ENCODE data around the gene SH3BP5. TPM values are rescaled to one million over a fixed set of nuclear protein-coding genes. Genes with fewer than 3 reads are reported as not detected.

Gene SH3BP5
- total and polyA plus RNA-seq, 2 experiments from 2014 or later: 37.8 to 39.2 TPM

- Histone ChIP-seq H3K4me2 (ENCODE audit: unreplicated experiment) (no peak overlapping the region), H3F3A (ENCODE audit: insufficient read depth) (no peaks in the 10 kb centered on the region), H4K20me1 (ENCODE audit: insufficient read depth) (no peaks in the 10 kb centered on the region), H3K9ac (no peak overlapping the region), H3K27me3 (replicated peaks; ENCODE audit: insufficient read depth) (0 out of 2 replicates have a peak, but pooled peaks cover 4% of the 10 kb centered on the region), H3K79me2 (ENCODE audit: insufficient read depth) (no peaks in the 10 kb centered on the region), H3K4me3 (no peak overlapping the region), H3K4me1 (ENCODE audit: insufficient read depth) (no peaks in the 10 kb centered on the region), H2AFZ (no peak overlapping the region), H3K9me3 (ENCODE audit: low read depth) (no peaks in the 10 kb centered on the region), H3K36me3 (ENCODE audit: low read depth) (no peaks in the 10 kb centered on the region), H3K27ac (no peak overlapping the region), H3K9me2 (ENCODE audit: insufficient read depth) (no peaks in the 10 kb centered on the region)
- WGBS, 2 experiments (ENCODE audit: low coverage in 1 of 2, low lambda C conversion rate in 2 of 2, missing lambda C conversion rate in 2 of 2): 15 to 17% methylated on average over 1 of the region's 1 CpG
- TF ChIP-seq EZH2 (IDR thresholded peaks at IDR 0.05; ENCODE audit: insufficient read depth, poor library complexity, severe bottlenecking): no peak
- no peak for TF ChIP-seq EZH2phosphoT487 (IDR thresholded peaks at IDR 0.05; ENCODE audit: insufficient read depth, low read depth)
- in situ Hi-C loops (cut with MboI): no loop called here
- no peak for DNase-seq
Observed at GRCh38 chr3:15348246-15348645, 15.9 kb upstream of the SH3BP5 start.

GRCh38 chr3:15347737-15348110 is 15.3 kb upstream of the SH3BP5 start:
- Histone ChIP-seq H3K79me2 (ENCODE audit: insufficient read depth) (no peaks in the 10 kb centered on the region), H3K9me2 (ENCODE audit: insufficient read depth) (no peaks in the 10 kb centered on the region), H3K9me3 (ENCODE audit: low read depth) (no peaks in the 10 kb centered on the region), H4K20me1 (ENCODE audit: insufficient read depth) (no peaks in the 10 kb centered on the region), H3K36me3 (ENCODE audit: low read depth) (no peaks in the 10 kb centered on the region), H3K9ac (no peak overlapping the region), H3K4me3 (no peak overlapping the region), H3K27me3 (replicated peaks; ENCODE audit: insufficient read depth) (0 out of 2 replicates have a peak, but pooled peaks cover 4% of the 10 kb centered on the region), H2AFZ (no peak overlapping the region), H3F3A (ENCODE audit: insufficient read depth) (no peaks in the 10 kb centered on the region), H3K4me2 (ENCODE audit: unreplicated experiment) (no peak overlapping the region), H3K27ac (no peak overlapping the region), H3K4me1 (ENCODE audit: insufficient read depth) (no peaks in the 10 kb centered on the region)
- in situ Hi-C loops (cut with MboI): no loop called here
- 70 to 79% methylated on average over 3 of the region's 3 CpGs for WGBS, 2 experiments (ENCODE audit: low coverage in 1 of 2, low lambda C conversion rate in 2 of 2, missing lambda C conversion rate in 2 of 2)
- no peak for TF ChIP-seq EZH2 (IDR thresholded peaks at IDR 0.05; ENCODE audit: insufficient read depth, poor library complexity, severe bottlenecking)
- no peak for TF ChIP-seq EZH2phosphoT487 (IDR thresholded peaks at IDR 0.05; ENCODE audit: insufficient read depth, low read depth)
- no peak for DNase-seq

GRCh38 chr3:15347063-15347736 is 14.8 kb upstream of the SH3BP5 start:
- no peaks in the 10 kb centered on the region for H3K79me2 ChIP-seq (ENCODE audit: insufficient read depth)
- peak; percentile 21 for DNase-seq
- H3K27ac ChIP-seq: no peak overlapping the region
- no peaks in the 10 kb centered on the region for H3K4me1 ChIP-seq (ENCODE audit: insufficient read depth)
- H3K9me3 ChIP-seq (ENCODE audit: low read depth): no peaks in the 10 kb centered on the region
- H2AFZ ChIP-seq: no peak overlapping the region
- H3K9ac ChIP-seq: no peak overlapping the region
- no peaks in the 10 kb centered on the region for H3K36me3 ChIP-seq (ENCODE audit: low read depth)
- no peaks in the 10 kb centered on the region for H4K20me1 ChIP-seq (ENCODE audit: insufficient read depth)
- WGBS, 2 experiments (ENCODE audit: low coverage in 1 of 2, low lambda C conversion rate in 2 of 2, missing lambda C conversion rate in 2 of 2): 83 to 85% methylated on average over 7 of the region's 7 CpGs
- H3K27me3 ChIP-seq (replicated peaks; ENCODE audit: insufficient read depth): 0 out of 2 replicates have a peak, but pooled peaks cover 4% of the 10 kb centered on the region
- H3F3A ChIP-seq (ENCODE audit: insufficient read depth): no peaks in the 10 kb centered on the region
- TF ChIP-seq EZH2 (IDR thresholded peaks at IDR 0.05; ENCODE audit: insufficient read depth, poor library complexity, severe bottlenecking) (no peak), EZH2phosphoT487 (IDR thresholded peaks at IDR 0.05; ENCODE audit: insufficient read depth, low read depth) (no peak)
- H3K9me2 ChIP-seq (ENCODE audit: insufficient read depth): no peaks in the 10 kb centered on the region
- in situ Hi-C loops (cut with MboI): no loop called here
- no peak overlapping the region for H3K4me2 ChIP-seq (ENCODE audit: unreplicated experiment)
- no peak overlapping the region for H3K4me3 ChIP-seq

GRCh38 chr3:15346516-15346915 is 14.1 kb upstream of the SH3BP5 start:
- DNase-seq: no peak
- Histone ChIP-seq H3K4me2 (ENCODE audit: unreplicated experiment) (no peak overlapping the region), H3K79me2 (ENCODE audit: insufficient read depth) (no peaks in the 10 kb centered on the region), H3K27ac (no peak overlapping the region), H3K4me3 (no peak overlapping the region), H3K9ac (no peak overlapping the region), H3K9me3 (ENCODE audit: low read depth) (no peaks in the 10 kb centered on the region), H4K20me1 (ENCODE audit: insufficient read depth) (no peaks in the 10 kb centered on the region), H3K27me3 (replicated peaks; ENCODE audit: insufficient read depth) (0 out of 2 replicates have a peak, but pooled peaks cover 4% of the 10 kb centered on the region), H3K36me3 (ENCODE audit: low read depth) (no peaks in the 10 kb centered on the region), H2AFZ (no peak overlapping the region), H3F3A (ENCODE audit: insufficient read depth) (no peaks in the 10 kb centered on the region), H3K9me2 (ENCODE audit: insufficient read depth) (no peaks in the 10 kb centered on the region), H3K4me1 (ENCODE audit: insufficient read depth) (no peaks in the 10 kb centered on the region)
- TF ChIP-seq EZH2 (IDR thresholded peaks at IDR 0.05; ENCODE audit: insufficient read depth, poor library complexity, severe bottlenecking) (no peak), EZH2phosphoT487 (IDR thresholded peaks at IDR 0.05; ENCODE audit: insufficient read depth, low read depth) (no peak)
- in situ Hi-C loops (cut with MboI): no loop called here
- 49 to 66% methylated on average over 2 of the region's 2 CpGs for WGBS, 2 experiments (ENCODE audit: low coverage in 1 of 2, low lambda C conversion rate in 2 of 2, missing lambda C conversion rate in 2 of 2)
